ENCODE measurements around the gene ITSN2.

The ITSN2 gene

GRCh38 chr2:24332791-24333540 is 27.4 kb downstream of the ITSN2 start:
- Histone ChIP-seq H3K36me3 (no peaks in the 10 kb centered on the region), H3K4me1 (peaks cover 3% of the 10 kb centered on the region; the same call in 1 of the 2 replicates), H3K27me3 (no peaks in the 10 kb centered on the region), H3K9me3 (no peaks in the 10 kb centered on the region), H3K4me3 (ENCODE audit: low read depth, low read length) (no peak overlapping the region)
- TF ChIP-seq CTCF (IDR thresholded peaks at IDR 0.05; ENCODE audit: low read depth, low read length): no peak
- DNase-seq: no peak

GRCh38 chr2:24330161-24330560 is 30.2 kb downstream of the ITSN2 start:
- H3K4me3 ChIP-seq (ENCODE audit: low read depth, low read length): no peak overlapping the region
- H3K4me1 ChIP-seq: peaks cover 3% of the 10 kb centered on the region; the same call in 1 of the 2 replicates
- H3K27me3 ChIP-seq: no peaks in the 10 kb centered on the region

GRCh38 chr2:24329700-24330099 is 30.6 kb downstream of the ITSN2 start:
- H3K36me3 ChIP-seq: no peaks in the 10 kb centered on the region
- no peak for TF ChIP-seq CTCF (IDR thresholded peaks at IDR 0.05; ENCODE audit: low read depth, low read length)
- H3K27me3 ChIP-seq: no peaks in the 10 kb centered on the region
- H3K4me3 ChIP-seq (ENCODE audit: low read depth, low read length): no peak overlapping the region
- no peak for DNase-seq
- H3K9me3 ChIP-seq: no peaks in the 10 kb centered on the region
- H3K4me1 ChIP-seq: peaks cover 3% of the 10 kb centered on the region; the same call in 1 of the 2 replicates

More at GRCh38 chr2:24330161-24330560, 30.2 kb downstream of the ITSN2 start:
- no peaks in the 10 kb centered on the region for H3K36me3 ChIP-seq
- TF ChIP-seq CTCF (IDR thresholded peaks at IDR 0.05; ENCODE audit: low read depth, low read length): no peak
- no peak for DNase-seq
- no peaks in the 10 kb centered on the region for H3K9me3 ChIP-seq

GRCh38 chr2:24328010-24328409 is 32.3 kb downstream of the ITSN2 start:
- H3K4me1 ChIP-seq: no peaks in the 10 kb centered on the region
- TF ChIP-seq CTCF (IDR thresholded peaks at IDR 0.05; ENCODE audit: low read depth, low read length): no peak
- H3K4me3 ChIP-seq (ENCODE audit: low read depth, low read length): no peak overlapping the region
- no peaks in the 10 kb centered on the region for H3K27me3 ChIP-seq
- no peaks in the 10 kb centered on the region for H3K36me3 ChIP-seq
- H3K9me3 ChIP-seq: no peaks in the 10 kb centered on the region
- no peak for DNase-seq

GRCh38 chr2:24317491-24317920 is 42.8 kb downstream of the ITSN2 start:
- TF ChIP-seq CTCF (IDR thresholded peaks at IDR 0.05; ENCODE audit: low read depth, low read length): no peak
- no peaks in the 10 kb centered on the region for H3K9me3 ChIP-seq
- H3K27me3 ChIP-seq: no peaks in the 10 kb centered on the region
- peak; percentile 17 for DNase-seq
- H3K4me3 ChIP-seq (ENCODE audit: low read depth, low read length): no peak overlapping the region
- no peaks in the 10 kb centered on the region; the same call in 1 of the 2 replicates for H3K4me1 ChIP-seq
- H3K36me3 ChIP-seq: no peaks in the 10 kb centered on the region

- no peak for TF ChIP-seq CTCF (IDR thresholded peaks at IDR 0.05; ENCODE audit: low read depth, low read length)
- no peak for DNase-seq
- Histone ChIP-seq H3K27me3 (no peaks in the 10 kb centered on the region), H3K4me1 (no peaks in the 10 kb centered on the region; the same call in 1 of the 2 replicates), H3K36me3 (no peaks in the 10 kb centered on the region), H3K9me3 (no peaks in the 10 kb centered on the region), H3K4me3 (ENCODE audit: low read depth, low read length) (no peak overlapping the region)
These were observed 44.7 kb downstream of the ITSN2 start for GRCh38 chr2:24315669-24316068.

All from BE2C (cell line).